HG02798 (cell line): ENCODE data around the gene STRN4.

Experiments used
- ATAC-seq: cut with Tn5 transposase; IDR thresholded peaks from one replicate; pipeline ENCODE4 v1.9.1; 2021; ENCODE audit warnings: mild to moderate bottlenecking; ENCODE audit not compliant: unreplicated experiment, poor library complexity

Gene STRN4

GRCh38 chr19:46689358-46689757 is 56.9 kb downstream of the STRN4 start:
- ATAC-seq: no peak

- ATAC-seq: no peak
Measured at GRCh38 chr19:46687438-46688145, 58.7 kb downstream of the STRN4 start.

GRCh38 chr19:46685189-46685588 is 61.1 kb downstream of the STRN4 start:
- no peak for ATAC-seq

- peak; percentile 36 for ATAC-seq
Measured at GRCh38 chr19:46678110-46678732, 68.0 kb downstream of the STRN4 start.

- ATAC-seq: no peak
Measured at GRCh38 chr19:46674416-46675178, 71.7 kb downstream of the STRN4 start.

- no peak for ATAC-seq
Measured at GRCh38 chr19:46670813-46671212, 75.4 kb downstream of the STRN4 start.
